Ishikawa (cell line): ENCODE data around the gene MARCHF11.

Experiments used
- CEBPB ChIP-seq: IDR thresholded peaks from 2 replicates; pipeline ENCODE4 v1.6.1; 2012
- CREB1 ChIP-seq: IDR thresholded peaks from 2 replicates; pipeline ENCODE4 v1.6.1; 2012; ENCODE audit warnings: low read depth
- EGR1 ChIP-seq: IDR thresholded peaks from 2 replicates; pipeline ENCODE4 v1.6.1; 2012
- EP300 ChIP-seq: IDR thresholded peaks from 2 replicates; pipeline ENCODE4 v1.6.1; 2012; ENCODE audit warnings: borderline replicate concordance
- FOXM1 ChIP-seq: IDR thresholded peaks from 2 replicates; pipeline ENCODE4 v1.6.1; 2012; ENCODE audit warnings: low read depth, borderline replicate concordance
- NFIC ChIP-seq: IDR thresholded peaks from 2 replicates; pipeline ENCODE4 v1.6.1; 2012
- RAD21 ChIP-seq: IDR thresholded peaks from 2 replicates; pipeline ENCODE4 v1.6.1; 2012; ENCODE audit warnings: low read depth
- TAF1 ChIP-seq: IDR thresholded peaks from 2 replicates; pipeline ENCODE4 v1.6.1; 2012; ENCODE audit warnings: low read depth, mild to moderate bottlenecking
- TEAD4 ChIP-seq: IDR thresholded peaks from 2 replicates; pipeline ENCODE4 v1.6.1; 2012
- YY1 ChIP-seq: IDR thresholded peaks from 2 replicates; pipeline ENCODE4 v1.6.1; 2012; ENCODE audit warnings: low read depth
- TF ChIP-seq, protein P1 (sequence below): IDR thresholded peaks from 2 replicates; pipeline ENCODE4 v1.6.1; 2012
- TF ChIP-seq, protein P2 (sequence below): IDR thresholded peaks from 2 replicates; pipeline ENCODE4 v1.6.1; 2012; ENCODE audit warnings: low read depth, mild to moderate bottlenecking

DNA sequence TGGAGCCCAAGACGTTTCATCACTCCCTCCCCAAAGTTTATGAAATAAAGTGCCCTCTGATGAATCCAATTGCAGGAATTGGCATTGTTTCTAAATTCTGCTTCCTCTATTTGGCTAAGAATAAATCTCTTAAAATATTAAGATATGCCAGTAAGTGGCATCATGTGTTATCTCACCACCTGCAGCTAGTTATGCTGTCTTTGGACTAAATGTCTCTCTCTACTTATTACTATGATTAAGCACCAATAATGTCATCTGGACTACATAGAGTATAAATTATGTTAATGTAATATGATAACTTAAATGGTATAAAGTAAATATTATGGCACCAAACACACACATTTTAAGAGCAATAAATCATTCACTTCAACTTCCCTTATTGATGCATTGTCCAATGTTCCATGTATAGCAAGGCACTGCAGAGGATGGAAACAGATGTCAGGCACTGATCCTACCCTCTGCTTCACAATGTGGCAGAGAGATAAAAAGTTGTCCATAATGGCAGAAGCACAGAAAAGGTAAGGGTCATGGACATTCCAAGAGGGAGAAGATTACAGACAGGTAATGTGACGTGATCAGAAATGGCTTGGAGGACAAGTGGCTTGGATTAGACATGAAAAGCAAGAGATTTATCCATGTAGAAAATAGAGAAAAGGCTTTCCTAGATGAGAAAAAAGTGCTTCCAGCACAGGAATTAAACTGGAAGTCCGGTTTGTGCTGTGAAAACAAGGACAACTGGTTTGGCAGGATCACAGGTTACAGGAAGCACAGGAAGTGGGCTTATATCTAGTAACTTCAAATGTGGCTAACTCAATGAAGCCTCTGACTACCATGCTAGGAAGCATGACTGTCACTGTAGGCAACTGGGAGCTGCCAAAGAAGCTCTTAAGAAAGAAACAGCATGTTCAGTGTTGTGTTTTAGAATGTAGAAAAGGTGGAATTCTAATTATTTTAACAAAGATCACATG, 26.7 kb downstream of the MARCHF11 start:
- no peak for TF ChIP-seq TAF1
- TF ChIP-seq, protein P1, sequence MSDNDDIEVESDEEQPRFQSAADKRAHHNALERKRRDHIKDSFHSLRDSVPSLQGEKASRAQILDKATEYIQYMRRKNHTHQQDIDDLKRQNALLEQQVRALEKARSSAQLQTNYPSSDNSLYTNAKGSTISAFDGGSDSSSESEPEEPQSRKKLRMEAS: no peak
- TF ChIP-seq, protein P2, sequence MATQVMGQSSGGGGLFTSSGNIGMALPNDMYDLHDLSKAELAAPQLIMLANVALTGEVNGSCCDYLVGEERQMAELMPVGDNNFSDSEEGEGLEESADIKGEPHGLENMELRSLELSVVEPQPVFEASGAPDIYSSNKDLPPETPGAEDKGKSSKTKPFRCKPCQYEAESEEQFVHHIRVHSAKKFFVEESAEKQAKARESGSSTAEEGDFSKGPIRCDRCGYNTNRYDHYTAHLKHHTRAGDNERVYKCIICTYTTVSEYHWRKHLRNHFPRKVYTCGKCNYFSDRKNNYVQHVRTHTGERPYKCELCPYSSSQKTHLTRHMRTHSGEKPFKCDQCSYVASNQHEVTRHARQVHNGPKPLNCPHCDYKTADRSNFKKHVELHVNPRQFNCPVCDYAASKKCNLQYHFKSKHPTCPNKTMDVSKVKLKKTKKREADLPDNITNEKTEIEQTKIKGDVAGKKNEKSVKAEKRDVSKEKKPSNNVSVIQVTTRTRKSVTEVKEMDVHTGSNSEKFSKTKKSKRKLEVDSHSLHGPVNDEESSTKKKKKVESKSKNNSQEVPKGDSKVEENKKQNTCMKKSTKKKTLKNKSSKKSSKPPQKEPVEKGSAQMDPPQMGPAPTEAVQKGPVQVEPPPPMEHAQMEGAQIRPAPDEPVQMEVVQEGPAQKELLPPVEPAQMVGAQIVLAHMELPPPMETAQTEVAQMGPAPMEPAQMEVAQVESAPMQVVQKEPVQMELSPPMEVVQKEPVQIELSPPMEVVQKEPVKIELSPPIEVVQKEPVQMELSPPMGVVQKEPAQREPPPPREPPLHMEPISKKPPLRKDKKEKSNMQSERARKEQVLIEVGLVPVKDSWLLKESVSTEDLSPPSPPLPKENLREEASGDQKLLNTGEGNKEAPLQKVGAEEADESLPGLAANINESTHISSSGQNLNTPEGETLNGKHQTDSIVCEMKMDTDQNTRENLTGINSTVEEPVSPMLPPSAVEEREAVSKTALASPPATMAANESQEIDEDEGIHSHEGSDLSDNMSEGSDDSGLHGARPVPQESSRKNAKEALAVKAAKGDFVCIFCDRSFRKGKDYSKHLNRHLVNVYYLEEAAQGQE: no peak
- TF ChIP-seq YY1: no peak
- TF ChIP-seq EGR1: no peak
- TF ChIP-seq EP300: no peak
- TF ChIP-seq CEBPB: no peak
- no peak for TF ChIP-seq TEAD4
- no peak for TF ChIP-seq FOXM1
- no peak for TF ChIP-seq NFIC
- no peak for TF ChIP-seq CREB1
- no peak for TF ChIP-seq RAD21
